GM12872 (cell line): ENCODE data around the gene OSBPL10.

Experiments used
- CTCF ChIP-seq: IDR thresholded peaks from 3 replicates; pipeline ENCODE4 v1.5.1; 2011; ENCODE audit warnings: low read depth, mild to moderate bottlenecking, low read length, moderate library complexity; ENCODE audit not compliant: insufficient read depth

Gene OSBPL10

GRCh38 chr3:31929826-31930502 is 51.1 kb downstream of the OSBPL10 start:
- TF ChIP-seq CTCF = no peak

- no peak for TF ChIP-seq CTCF
Observed at GRCh38 chr3:31927811-31928210, 53.3 kb downstream of the OSBPL10 start.

- TF ChIP-seq CTCF = no peak
Observed at GRCh38 chr3:31926543-31926942, 54.5 kb downstream of the OSBPL10 start.

DNA sequence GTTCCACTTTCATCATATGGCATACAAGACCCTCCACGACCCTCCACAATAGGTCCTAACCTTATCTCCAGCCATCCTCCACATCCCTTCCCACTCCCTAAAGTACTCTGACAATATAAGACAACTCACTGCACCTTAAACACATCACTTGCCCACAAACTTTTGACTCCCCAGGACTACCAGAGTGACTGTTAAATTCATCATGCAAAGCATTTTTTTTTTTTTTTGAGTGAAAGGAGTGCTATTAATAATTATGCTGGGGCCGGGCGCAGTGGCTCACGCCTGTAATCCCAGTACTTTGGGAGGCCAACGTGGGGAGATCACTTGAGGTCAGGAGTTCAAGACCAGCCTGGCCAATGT is 55.8 kb downstream of the OSBPL10 start:
- TF ChIP-seq CTCF = no peak

- TF ChIP-seq CTCF = no peak
Observed at GRCh38 chr3:31924610-31925270, 56.3 kb downstream of the OSBPL10 start.

GRCh38 chr3:31922962-31923361 is 58.1 kb downstream of the OSBPL10 start:
- no peak for TF ChIP-seq CTCF

- TF ChIP-seq CTCF = no peak
Observed at GRCh38 chr3:31921837-31922236, 59.2 kb downstream of the OSBPL10 start.
